Karpas-422 (cell line): ENCODE results near the gene SLC10A6. TPM values are rescaled to one million over a fixed set of nuclear protein-coding genes. Genes with fewer than 3 reads are reported as not detected.
"Not testable (repeated sequence)": the region's sequence is repeated elsewhere in the genome, so short reads cannot be mapped to it uniquely, and the experiment has no call there.

Experiments
- DNase-seq: peaks from one replicate; pipeline ENCODE4 v3.0.0-alpha.2; 2015
- H2AFZ ChIP-seq: fragments of 200-600 bp; sonication (generic); 2 replicates; pipeline ENCODE4 v1.6.1; 2014; ENCODE audit warnings: antibody characterized with exemption, low read length, mixed read lengths
- H3K27ac ChIP-seq: fragments of 200-600 bp; sonication (generic); 2 replicates; pipeline ENCODE4 v1.5.1; 2014; ENCODE audit warnings: mild to moderate bottlenecking, low read length, moderate library complexity
- H3K27me3 ChIP-seq: fragments of 200-600 bp; sonication (generic); 2 replicates; pipeline ENCODE4 v1.6.1; 2014; ENCODE audit warnings: low read length, mixed read lengths
- H3K36me3 ChIP-seq: fragments of 200-600 bp; sonication (generic); 2 replicates; pipeline ENCODE4 v1.6.1; 2014; ENCODE audit warnings: low read length, mixed read lengths; ENCODE audit not compliant: insufficient read depth
- H3K4me1 ChIP-seq: fragments of 200-600 bp; sonication (generic); 2 replicates; pipeline ENCODE4 v1.6.1; 2014; ENCODE audit warnings: mild to moderate bottlenecking, low read length, mixed read lengths
- H3K4me2 ChIP-seq: fragments of 200-600 bp; sonication (generic); 2 replicates; pipeline ENCODE4 v1.6.1; 2014; ENCODE audit warnings: low read length, low read depth, mild to moderate bottlenecking; ENCODE audit not compliant: poor library complexity, severe bottlenecking
- H3K4me3 ChIP-seq: fragments of 200-600 bp; sonication (generic); 2 replicates; pipeline ENCODE4 v1.5.1; 2014; ENCODE audit warnings: mild to moderate bottlenecking, antibody characterized with exemption, low read length, mixed read lengths
- H3K79me2 ChIP-seq: fragments of 200-600 bp; sonication (generic); 2 replicates; pipeline ENCODE4 v1.6.1; 2014; ENCODE audit warnings: mild to moderate bottlenecking, low read length, mixed read lengths
- H3K9ac ChIP-seq: fragments of 200-600 bp; sonication (generic); 2 replicates; pipeline ENCODE4 v1.6.0; 2014; ENCODE audit warnings: low read length
- H3K9me2 ChIP-seq: fragments of 200-600 bp; sonication (generic), shearing (Covaris generic); replicated peaks from 2 replicates; pipeline ENCODE4 v1.6.0; 2014; ENCODE audit warnings: mild to moderate bottlenecking, low read length, moderate library complexity; ENCODE audit not compliant: insufficient read depth
- H3K9me3 ChIP-seq: fragments of 300-700, 200-600 bp; sonication (generic); 2 replicates; pipeline ENCODE4 v1.6.1; 2014; ENCODE audit warnings: low read length, mixed read lengths
- H4K20me1 ChIP-seq: fragments of 200-600 bp; sonication (generic); 2 replicates; pipeline ENCODE4 v1.6.1; 2014; ENCODE audit warnings: mild to moderate bottlenecking, antibody characterized with exemption, low read length, low read depth; ENCODE audit not compliant: insufficient read depth
- total RNA-seq: library from RNA; depleted of rRNA; stranded (reverse); fragments of >200 nt; shearing (Covaris generic); gene quantifications from 2 replicates; pipeline ENCODE4 v1.2.3, GENCODE V29; 2014; ENCODE audit warnings: low replicate concordance

The SLC10A6 gene
- total RNA-seq, 1 experiment from 2014 or later = not detected

GRCh38 chr4:86891762-86892635, 42.8 kb upstream of the SLC10A6 start, which contains the start of gene C4orf36:
C4orf36 (minus strand) TSS chr4:86892422; CDS start chr4:86891520, 902 bp downstream.
- no peaks in the 10 kb centered on the region for H4K20me1 ChIP-seq
- H3K27me3 ChIP-seq = no peaks in the 10 kb centered on the region
- H2AFZ ChIP-seq = no peak within 1 kb of the TSS
- no peaks in the 10 kb centered on the region for H3K9me2 ChIP-seq
- no peak for DNase-seq
- no peak within 1 kb of the TSS for H3K27ac ChIP-seq
- H3K79me2 ChIP-seq = no peaks in the 10 kb centered on the region
- H3K4me3 ChIP-seq = no peak within 1 kb of the TSS
- no peak within 1 kb of the TSS for H3K4me2 ChIP-seq
- H3K9me3 ChIP-seq = no peaks in the 10 kb centered on the region
- no peaks in the 10 kb centered on the region for H3K36me3 ChIP-seq
- H3K9ac ChIP-seq = no peak within 1 kb of the TSS
- no peaks in the 10 kb centered on the region for H3K4me1 ChIP-seq

- no peaks in the 10 kb centered on the region for H3K79me2 ChIP-seq
- H4K20me1 ChIP-seq = no peaks in the 10 kb centered on the region
- H3K9me2 ChIP-seq = no peaks in the 10 kb centered on the region
- no peak overlapping the region for H3K9ac ChIP-seq
- no peak for DNase-seq
- no peak overlapping the region for H2AFZ ChIP-seq
- no peaks in the 10 kb centered on the region for H3K36me3 ChIP-seq
- no peaks in the 10 kb centered on the region for H3K27me3 ChIP-seq
- H3K4me1 ChIP-seq = no peaks in the 10 kb centered on the region
- H3K4me3 ChIP-seq = no peak overlapping the region
- H3K4me2 ChIP-seq = no peak overlapping the region
- H3K9me3 ChIP-seq = no peaks in the 10 kb centered on the region
- no peak overlapping the region for H3K27ac ChIP-seq
Observed at GRCh38 chr4:86890790-86891189, 41.6 kb upstream of the SLC10A6 start.

GRCh38 chr4:86879641-86880040, 30.5 kb upstream of the SLC10A6 start:
- H3K4me2 ChIP-seq = no peak overlapping the region
- H3K36me3 ChIP-seq = no peaks in the 10 kb centered on the region
- H4K20me1 ChIP-seq = no peaks in the 10 kb centered on the region

DNA sequence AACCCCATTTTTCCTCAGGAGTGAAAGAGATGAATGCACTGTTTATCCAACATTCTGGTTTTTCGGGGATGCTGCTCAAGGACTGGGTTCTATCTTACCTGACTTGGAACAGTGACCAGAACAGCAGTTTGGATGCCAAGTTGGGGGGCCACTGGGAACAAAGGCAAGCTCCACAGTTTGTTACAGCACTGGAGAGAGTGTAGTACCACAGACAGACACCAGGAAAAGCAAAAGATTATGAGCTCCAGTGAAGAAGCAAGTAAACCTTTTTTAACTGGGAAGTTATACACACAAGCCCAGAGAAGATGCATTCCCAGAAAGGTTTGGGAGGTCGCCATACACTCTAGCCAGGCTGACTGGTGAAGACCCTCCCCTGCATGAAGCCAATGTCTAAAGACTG, 29.5 kb upstream of the SLC10A6 start:
- Histone ChIP-seq H3K9ac (no peak overlapping the region), H3K4me1 (no peaks in the 10 kb centered on the region), H3K4me2 (no peak overlapping the region), H3K27ac (no peak overlapping the region), H4K20me1 (no peaks in the 10 kb centered on the region), H3K36me3 (no peaks in the 10 kb centered on the region), H2AFZ (no peak overlapping the region), H3K9me3 (peaks cover 8% of the 10 kb centered on the region; the same call in 1 of the 2 replicates), H3K4me3 (no peak overlapping the region), H3K79me2 (no peaks in the 10 kb centered on the region), H3K27me3 (no peaks in the 10 kb centered on the region), H3K9me2 (no peaks in the 10 kb centered on the region)
- no peak for DNase-seq

More at GRCh38 chr4:86879641-86880040, 30.5 kb upstream of the SLC10A6 start:
- Histone ChIP-seq H3K27me3 (no peaks in the 10 kb centered on the region), H3K9ac (no peak overlapping the region), H3K9me3 (peaks cover 8% of the 10 kb centered on the region; the same call in 1 of the 2 replicates), H3K4me3 (no peak overlapping the region), H3K27ac (no peak overlapping the region), H2AFZ (no peak overlapping the region), H3K79me2 (no peaks in the 10 kb centered on the region), H3K4me1 (no peaks in the 10 kb centered on the region), H3K9me2 (no peaks in the 10 kb centered on the region)
- DNase-seq = no peak

- DNase-seq = no peak
- no peaks in the 10 kb centered on the region for H3K9me2 ChIP-seq
- H3K36me3 ChIP-seq = no peaks in the 10 kb centered on the region
- no peak overlapping the region for H3K4me3 ChIP-seq
- no peak overlapping the region for H3K4me2 ChIP-seq
- no peak overlapping the region for H3K9ac ChIP-seq
- no peak overlapping the region for H2AFZ ChIP-seq
- no peaks in the 10 kb centered on the region for H4K20me1 ChIP-seq
- no peaks in the 10 kb centered on the region for H3K27me3 ChIP-seq
- H3K4me1 ChIP-seq = no peaks in the 10 kb centered on the region
- no peak overlapping the region for H3K27ac ChIP-seq
- no peaks in the 10 kb centered on the region for H3K79me2 ChIP-seq
- H3K9me3 ChIP-seq = peaks cover 8% of the 10 kb centered on the region; the same call in 1 of the 2 replicates
Observed at GRCh38 chr4:86876894-86877685, 27.9 kb upstream of the SLC10A6 start.

GRCh38 chr4:86875436-86875835, 26.3 kb upstream of the SLC10A6 start:
- H3K79me2 ChIP-seq, H3K9ac ChIP-seq, H3K9me2 ChIP-seq, H3K27ac ChIP-seq, H3K36me3 ChIP-seq, H3K4me2 ChIP-seq, H3K4me1 ChIP-seq, H2AFZ ChIP-seq, H3K9me3 ChIP-seq, H3K27me3 ChIP-seq, H4K20me1 ChIP-seq, DNase-seq, H3K4me3 ChIP-seq: not testable (repeated sequence)

GRCh38 chr4:86872135-86872534, 23.0 kb upstream of the SLC10A6 start:
- H3K9me3 ChIP-seq = no peaks in the 10 kb centered on the region

DNA sequence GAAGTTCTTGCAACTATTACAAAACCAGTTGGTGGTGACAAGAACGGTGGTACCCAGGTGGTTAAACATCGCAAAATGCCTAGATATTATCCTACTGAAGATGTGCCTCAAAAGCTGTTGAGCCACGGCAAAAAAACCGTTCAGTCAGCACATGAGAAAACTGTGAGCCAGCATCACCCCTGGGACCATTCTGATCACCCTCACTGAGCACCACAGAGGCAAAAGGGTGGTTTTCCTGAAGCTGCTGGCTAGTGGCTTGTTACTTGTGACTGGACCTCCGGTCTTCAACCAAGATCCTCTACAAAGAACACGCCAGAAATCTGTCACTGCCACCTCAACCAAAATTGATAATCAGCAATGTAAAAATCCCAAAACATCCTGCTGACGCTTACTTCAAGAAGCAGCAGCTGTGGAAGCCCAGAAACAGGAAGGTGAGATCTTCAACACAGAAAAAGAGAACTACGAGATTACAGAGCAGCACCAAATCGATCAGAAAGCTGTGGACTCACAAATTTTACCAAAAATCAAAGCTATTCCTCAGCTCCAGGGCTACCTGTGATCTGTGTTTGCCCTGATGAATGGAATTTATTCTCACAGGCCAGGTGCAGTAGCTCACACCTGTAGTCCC, 21.4 kb upstream of the SLC10A6 start:
- H3K9me2 ChIP-seq = no peaks in the 10 kb centered on the region
- no peaks in the 10 kb centered on the region for H3K9me3 ChIP-seq
- H3K27ac ChIP-seq = no peak overlapping the region
- no peaks in the 10 kb centered on the region for H3K27me3 ChIP-seq
- no peak overlapping the region for H3K4me2 ChIP-seq
- H3K4me3 ChIP-seq = no peak overlapping the region
- H3K4me1 ChIP-seq = no peaks in the 10 kb centered on the region
- no peak overlapping the region for H2AFZ ChIP-seq
- no peak overlapping the region for H3K9ac ChIP-seq
- H4K20me1 ChIP-seq = no peaks in the 10 kb centered on the region
- no peak for DNase-seq
- H3K36me3 ChIP-seq = no peaks in the 10 kb centered on the region
- H3K79me2 ChIP-seq = no peaks in the 10 kb centered on the region

More at GRCh38 chr4:86872135-86872534, 23.0 kb upstream of the SLC10A6 start:
- no peak overlapping the region for H3K4me2 ChIP-seq
- H3K9ac ChIP-seq = no peak overlapping the region
- no peaks in the 10 kb centered on the region for H3K9me2 ChIP-seq
- H3K36me3 ChIP-seq = no peaks in the 10 kb centered on the region
- no peak overlapping the region for H2AFZ ChIP-seq
- no peaks in the 10 kb centered on the region for H3K79me2 ChIP-seq
- no peak overlapping the region for H3K27ac ChIP-seq
- H4K20me1 ChIP-seq = no peaks in the 10 kb centered on the region
- no peak for DNase-seq
- no peak overlapping the region for H3K4me3 ChIP-seq
- H3K4me1 ChIP-seq = no peaks in the 10 kb centered on the region
- H3K27me3 ChIP-seq = no peaks in the 10 kb centered on the region
